HG02642 (cell line): ENCODE data around the gene RDH11.

Experiments used
- ATAC-seq: cut with Tn5 transposase; IDR thresholded peaks from one replicate; pipeline ENCODE4 v1.9.1; 2021; ENCODE audit warnings: mild to moderate bottlenecking; ENCODE audit not compliant: unreplicated experiment, poor library complexity

RDH11 gene

DNA sequence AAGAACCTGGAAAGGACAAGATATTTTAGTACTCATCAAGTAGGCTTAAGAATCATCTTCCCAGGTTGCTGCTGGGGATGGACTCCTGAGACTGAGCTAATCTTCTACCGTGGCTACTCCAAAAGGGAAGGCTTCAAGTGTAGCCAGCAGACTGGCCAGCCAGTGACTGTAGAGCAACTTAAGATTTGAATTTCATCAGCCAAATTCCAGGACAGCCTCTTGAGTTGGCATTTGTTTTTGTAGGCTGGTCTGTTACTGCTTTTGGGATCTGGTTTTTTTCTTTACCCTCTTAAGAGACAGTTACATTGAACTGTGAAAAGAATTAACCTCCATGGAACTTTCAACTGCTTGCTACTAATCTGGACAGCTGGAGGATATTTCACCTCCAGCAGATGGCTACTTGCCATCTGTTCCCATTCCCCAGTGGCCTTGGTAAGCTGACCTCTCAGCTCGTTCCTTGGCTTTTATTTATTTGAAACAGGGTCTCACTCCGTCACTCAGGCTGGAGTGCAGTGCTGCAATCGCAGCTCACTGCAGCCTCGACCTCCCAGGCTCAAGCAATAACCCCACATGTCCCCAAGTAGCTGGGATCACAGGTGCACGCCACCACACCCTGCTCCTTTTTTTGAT lies 41.8 kb downstream of the RDH11 start:
- ATAC-seq, result no peak

GRCh38 chr14:67652189-67652588 lies 43.4 kb downstream of the RDH11 start:
- no peak for ATAC-seq

- ATAC-seq, result no peak
These were observed 44.9 kb downstream of the RDH11 start for GRCh38 chr14:67650694-67651093.

DNA sequence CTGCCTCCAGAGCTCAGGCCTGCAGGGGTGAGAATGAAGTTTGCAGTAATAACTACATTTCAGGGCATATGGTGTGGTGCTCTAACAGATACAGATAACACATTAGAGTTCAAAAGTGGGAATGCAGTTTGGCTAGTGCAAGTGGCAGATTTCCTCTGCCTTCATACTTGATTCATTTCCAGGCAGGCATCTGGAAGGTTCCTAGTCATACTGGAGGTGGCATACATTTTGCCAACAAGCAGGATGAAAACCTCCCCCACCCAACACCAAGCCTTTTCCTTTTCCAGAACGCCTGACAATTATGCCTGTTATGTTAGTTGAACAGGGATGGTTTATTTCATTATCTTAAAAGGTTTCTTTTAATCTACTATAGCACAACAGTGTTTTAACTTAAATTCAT lies 45.4 kb downstream of the RDH11 start:
- ATAC-seq, result no peak

DNA sequence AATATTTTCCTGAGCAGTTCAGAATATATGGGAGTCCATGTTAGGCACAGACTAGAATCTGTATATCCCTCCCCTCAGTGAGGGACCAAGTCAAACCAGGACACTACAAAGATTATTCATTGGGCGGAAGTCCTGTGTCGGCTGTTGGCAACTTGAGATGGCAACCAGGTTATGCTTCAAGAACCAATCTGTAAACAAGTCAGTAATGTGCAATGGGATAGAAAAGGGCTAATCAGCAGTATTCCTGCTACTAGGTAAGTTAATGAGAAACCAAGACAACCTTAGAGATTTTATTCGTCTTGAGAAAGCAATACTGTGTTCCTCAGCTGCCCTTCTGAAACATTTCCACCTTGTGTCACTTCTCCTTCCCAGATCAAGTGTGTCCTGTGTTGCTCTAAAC lies 49.4 kb downstream of the RDH11 start:
- no peak for ATAC-seq

GRCh38 chr14:67645414-67645813 lies 50.1 kb downstream of the RDH11 start:
- no peak for ATAC-seq

DNA sequence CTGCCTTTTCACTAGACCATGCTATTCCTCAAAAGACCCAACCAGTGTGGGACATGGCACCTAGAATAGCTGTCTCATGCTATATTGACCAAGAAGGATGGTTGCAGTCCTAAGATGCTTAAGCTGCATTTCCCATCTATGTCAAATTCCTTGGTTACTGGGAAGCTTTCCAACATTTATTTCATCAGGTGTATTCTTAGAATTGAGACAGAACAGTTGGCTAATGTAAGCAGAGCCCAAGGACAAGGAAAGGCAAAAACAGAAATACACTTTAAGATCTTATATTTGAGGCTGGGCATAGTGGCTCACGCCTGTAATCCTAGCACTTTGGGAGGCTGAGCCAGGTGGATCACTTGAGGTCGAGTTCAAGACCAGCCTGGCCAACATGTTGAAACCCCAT lies 51.1 kb downstream of the RDH11 start:
- ATAC-seq, result no peak

DNA sequence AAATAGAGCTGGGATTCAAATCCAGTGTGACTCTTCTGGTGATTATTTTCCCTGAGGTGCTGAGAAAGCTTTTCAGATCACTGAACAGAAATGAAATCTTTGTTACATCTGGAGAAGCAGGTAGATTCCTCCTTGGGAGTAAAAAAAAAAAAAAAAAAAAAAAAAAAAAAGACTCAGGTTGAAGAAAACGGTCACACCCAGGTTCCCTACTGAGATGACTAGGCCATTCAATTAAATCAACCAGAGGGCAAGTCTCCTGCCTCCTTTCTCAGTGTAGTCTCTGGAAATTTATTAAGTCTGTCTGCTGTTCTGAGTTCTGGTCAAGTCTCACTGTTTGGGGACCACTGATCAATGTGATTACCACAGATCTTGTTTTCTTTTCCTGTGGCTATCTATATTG lies 51.9 kb downstream of the RDH11 start:
- ATAC-seq, result no peak

DNA sequence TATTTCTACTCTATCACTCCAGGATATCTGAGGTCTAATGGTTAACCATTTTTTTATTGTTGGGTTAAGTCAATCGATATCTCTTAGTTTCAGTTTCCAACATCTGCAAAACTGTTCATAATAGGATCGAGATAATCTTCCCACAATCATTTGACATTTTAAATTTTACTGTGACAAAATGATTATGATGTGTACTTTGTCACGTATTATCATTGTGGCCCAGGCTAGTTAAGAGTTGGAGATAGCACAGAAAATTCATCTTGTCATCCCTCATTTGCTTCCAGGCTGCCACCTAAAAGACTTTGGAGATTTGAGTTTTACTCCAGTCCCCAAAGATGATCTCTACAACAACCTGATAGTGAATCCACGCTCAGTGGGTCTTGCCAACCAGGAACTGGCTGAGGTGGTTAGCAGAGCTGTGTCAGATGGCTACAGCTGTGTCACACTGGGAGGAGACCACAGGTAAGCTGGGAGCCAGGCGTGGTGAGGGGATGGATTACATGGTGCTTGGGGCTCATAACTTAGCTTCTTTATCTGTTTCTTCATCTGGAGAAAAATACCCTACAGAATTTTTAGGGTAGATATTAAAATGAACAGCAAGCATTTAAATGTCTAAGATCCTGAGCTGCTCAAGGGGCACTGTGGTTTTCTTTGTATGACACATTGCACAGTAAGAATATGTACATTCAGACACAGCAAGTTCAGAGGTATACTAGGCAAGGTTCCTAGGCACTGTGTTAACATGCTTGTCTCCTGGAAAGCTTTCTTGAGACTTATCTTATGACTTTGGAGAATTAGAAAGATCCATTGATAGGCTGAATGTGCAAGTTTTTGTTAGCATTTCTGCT lies 53.4 kb downstream of the RDH11 start:
- no peak for ATAC-seq

GRCh38 chr14:67641480-67641879 lies 54.1 kb downstream of the RDH11 start:
- ATAC-seq, result no peak

DNA sequence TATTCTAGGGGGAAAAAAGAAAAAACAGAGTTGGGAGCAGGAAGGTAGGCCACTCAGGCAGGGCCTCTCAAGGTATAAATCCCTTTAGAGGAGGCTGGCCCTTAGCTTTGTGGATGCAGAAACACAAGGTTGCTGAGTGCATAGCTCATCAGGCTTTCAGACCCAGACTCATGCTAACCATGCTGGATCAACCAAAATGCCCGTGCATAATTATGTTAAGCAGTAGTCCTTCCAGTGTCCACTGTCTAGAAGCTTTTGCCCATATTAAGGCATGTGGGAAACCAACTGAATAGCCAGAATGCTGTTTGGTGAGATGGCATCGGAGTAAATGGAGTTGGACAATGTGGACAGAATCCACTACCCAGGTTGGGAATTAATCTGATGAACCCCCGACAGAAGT lies 56.9 kb downstream of the RDH11 start:
- no peak for ATAC-seq

- peak; percentile 45 for ATAC-seq
These were observed 59.1 kb downstream of the RDH11 start for GRCh38 chr14:67636361-67636919.

DNA sequence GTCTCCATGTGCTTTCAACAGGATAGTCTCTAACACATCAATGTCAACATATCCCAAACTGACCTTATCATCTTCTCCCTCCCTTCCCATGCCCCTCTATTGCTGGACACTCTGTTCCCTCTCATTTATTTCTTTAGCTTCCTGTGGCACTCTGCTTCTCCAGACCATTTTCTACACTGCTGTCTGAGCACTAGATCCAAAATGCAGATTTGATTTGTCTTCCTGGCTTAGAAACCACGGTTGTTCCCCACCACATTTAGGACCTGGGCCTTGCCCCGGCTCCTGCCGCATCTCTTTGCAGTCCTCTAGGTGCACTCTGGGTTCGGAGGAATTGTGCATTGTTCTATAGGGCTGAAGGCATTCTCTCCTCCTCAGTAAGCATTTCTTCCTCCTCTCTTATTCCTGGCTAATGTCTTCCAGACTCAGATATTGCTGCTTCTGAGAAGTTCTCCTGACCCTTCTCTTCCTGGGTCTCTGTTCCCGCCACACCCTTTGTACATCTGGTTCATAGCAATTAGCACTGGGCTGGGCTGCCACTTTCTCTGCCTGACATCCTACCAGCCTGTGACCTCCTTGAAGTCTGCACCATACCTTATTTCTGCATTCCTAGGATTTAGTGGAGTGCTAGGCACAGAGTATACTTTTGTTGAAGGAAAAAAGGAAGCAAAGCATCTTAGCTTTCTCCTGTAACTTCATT lies 62.0 kb downstream of the RDH11 start:
- no peak for ATAC-seq

GRCh38 chr14:67630938-67631337 lies 64.6 kb downstream of the RDH11 start:
- no peak for ATAC-seq

- ATAC-seq, result no peak
These were observed 65.4 kb downstream of the RDH11 start for GRCh38 chr14:67630186-67630585.

DNA sequence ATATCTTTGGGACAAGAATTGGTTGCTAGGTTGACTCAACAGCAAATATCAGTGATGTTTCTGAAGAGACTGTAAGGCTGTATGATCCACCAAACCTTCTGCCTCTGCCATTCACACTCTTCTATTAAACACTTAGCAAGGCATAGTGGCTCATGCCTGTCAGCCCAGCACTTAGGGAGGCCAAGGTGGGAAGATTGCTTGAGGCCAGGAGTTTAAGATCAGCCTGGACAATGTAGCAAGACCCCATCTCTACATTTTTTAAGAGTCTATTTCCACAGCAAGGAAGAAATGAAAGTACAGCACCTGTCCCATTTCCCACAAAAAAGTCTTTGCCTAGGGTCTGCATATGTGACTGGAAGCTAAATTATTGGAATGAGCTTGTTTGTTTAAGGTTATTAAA lies 68.0 kb downstream of the RDH11 start:
- ATAC-seq, result no peak
